GM18861 (cell line): ENCODE measurements around the gene RPRD1A.
"Not testable (repeated sequence)": the region's sequence is repeated elsewhere in the genome, so short reads cannot be mapped to it uniquely, and the experiment has no call there.

Experiments
- ATAC-seq: cut with Tn5 transposase; IDR thresholded peaks from one replicate; pipeline ENCODE4 v1.9.1; 2021; ENCODE audit not compliant: unreplicated experiment

RPRD1A gene

GRCh38 chr18:35972197-35973000 lies 95.0 kb downstream of the RPRD1A start, which contains the start of gene RMP24:
Gene RMP24 (plus strand): TSS chr18:35972679.
- ATAC-seq: peak; percentile 71

GRCh38 chr18:35971661-35972196 lies 95.6 kb downstream of the RPRD1A start:
- ATAC-seq: peak; percentile 13

GRCh38 chr18:35969676-35970075 lies 97.7 kb downstream of the RPRD1A start:
- ATAC-seq: no peak

DNA sequence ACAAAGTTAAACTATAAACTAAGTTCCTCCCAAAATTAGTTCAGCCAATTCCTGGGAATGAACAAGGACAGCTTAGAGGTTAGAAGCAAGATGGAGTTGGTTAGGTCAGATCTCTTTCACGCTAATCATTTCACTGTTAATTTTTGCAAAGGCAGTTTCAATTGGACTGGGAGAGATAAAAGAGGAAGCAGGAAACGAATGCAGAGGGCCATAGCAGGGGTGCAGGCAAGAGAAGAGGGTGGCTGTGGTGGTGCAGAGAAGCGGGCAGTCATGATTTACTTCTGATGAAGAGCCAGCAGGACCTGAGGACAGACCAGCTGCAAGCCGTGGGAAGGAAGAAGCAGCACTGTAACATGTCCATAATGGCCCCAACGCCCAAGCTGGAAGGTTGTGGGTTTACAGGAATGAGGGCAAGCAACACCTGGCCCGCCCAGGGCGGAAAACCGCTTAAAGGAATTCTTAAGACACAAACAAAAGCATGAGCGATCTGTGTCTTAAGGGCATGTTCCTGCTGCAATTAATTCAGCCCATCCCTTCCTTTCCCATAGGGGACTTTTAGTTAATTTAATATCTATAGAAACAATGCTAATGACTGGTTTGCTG lies 99.0 kb downstream of the RPRD1A start:
- ATAC-seq: no peak

DNA sequence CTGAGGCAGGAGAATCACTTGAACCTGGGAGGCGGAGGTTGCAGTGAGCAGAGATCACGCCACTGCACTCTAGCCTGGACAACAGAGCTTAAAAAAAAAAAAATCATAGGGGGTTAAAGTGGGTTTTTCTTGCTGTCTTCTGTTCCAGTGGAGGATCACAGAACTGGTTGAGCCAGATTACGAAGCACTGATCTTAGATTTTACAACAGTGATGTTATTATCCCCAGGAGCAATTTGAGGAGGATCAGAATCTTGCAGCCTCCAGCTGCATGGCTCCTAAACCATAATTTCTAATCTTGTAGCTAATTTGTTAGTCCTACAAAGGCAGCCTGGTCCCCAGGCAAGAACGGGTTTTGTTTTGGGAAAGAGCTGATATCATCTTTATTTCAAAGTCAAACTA lies 99.5 kb downstream of the RPRD1A start:
- not testable (repeated sequence) for ATAC-seq

DNA sequence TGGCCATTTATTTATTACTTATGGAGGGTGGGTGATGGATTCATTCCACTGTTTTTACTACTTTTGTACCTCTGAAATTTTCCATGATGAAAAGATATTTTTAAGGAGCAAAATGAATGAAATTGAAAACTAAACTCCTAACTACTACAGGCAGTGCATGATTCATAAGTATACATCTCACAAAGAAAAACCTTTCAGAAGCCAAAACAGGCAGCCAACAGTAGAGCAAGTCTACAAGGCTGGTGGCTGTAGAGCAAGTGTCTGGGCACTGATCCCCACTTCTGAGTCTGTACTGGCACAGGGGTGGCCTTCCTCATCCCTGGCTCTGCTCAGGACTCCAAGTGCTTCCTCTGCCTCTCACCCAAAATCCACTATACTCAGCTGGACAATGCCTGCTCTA lies 103.0 kb downstream of the RPRD1A start:
- ATAC-seq: no peak

DNA sequence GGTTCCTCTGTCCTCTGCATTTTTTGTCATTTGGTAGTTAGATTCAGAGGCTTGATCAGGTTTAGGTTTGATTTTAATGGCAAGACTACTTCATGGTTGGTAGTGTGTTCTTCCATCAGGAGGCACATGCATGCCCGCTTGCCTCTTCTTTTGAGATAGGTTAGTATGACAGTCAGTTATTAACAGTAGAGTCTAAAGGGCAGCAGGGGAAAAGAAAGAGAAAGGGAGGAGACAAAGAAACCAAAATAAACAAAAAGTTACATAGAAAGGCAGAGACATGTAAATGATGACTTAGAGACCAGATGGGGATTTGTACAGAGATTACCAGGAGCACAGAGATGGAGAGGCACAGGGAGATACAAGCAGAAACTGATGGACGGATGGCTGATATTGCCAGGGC lies 105.0 kb downstream of the RPRD1A start:
- no peak for ATAC-seq

DNA sequence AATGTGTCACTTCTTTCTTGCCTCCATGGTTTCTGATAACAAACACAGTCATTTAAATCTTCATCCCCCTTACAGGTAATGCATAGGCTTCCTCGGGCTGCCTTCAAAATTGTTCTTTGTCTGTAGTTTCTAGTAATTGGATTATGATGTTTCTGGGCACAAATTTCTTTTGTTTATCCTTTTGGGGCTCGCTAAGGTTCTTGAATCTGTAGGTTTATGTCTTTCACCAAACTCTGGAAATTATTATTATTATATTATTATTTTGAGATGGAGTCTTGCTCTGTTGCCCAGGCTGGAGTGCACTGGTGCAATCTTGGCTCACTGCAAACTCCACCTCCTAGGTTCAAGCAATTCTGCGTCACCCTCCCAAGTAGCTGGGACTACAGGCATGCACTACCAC lies 111.1 kb downstream of the RPRD1A start:
- no peak for ATAC-seq

- ATAC-seq: peak; percentile 75
These were observed 113.7 kb downstream of the RPRD1A start for GRCh38 chr18:35953688-35954087.

DNA sequence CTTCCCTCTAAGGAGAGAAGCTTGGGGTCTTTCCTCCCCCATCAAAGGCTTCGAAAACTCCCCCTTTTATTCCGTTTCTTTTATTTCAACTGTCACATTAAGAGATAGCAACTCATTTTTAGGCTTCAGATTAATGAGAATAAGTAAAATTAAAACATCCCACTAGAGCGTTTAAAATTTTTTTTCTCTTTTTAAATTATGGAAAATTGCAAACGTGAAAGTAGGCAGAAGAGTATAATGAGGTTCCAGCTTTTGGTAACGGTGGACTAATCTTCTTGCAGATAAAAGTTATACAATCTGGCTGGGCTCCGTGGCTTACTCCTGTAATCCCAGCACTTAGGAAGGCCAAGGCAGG lies 116.8 kb downstream of the RPRD1A start:
- ATAC-seq: no peak

- peak; percentile 45 for ATAC-seq
These were observed 117.3 kb downstream of the RPRD1A start for GRCh38 chr18:35949903-35950627.

DNA sequence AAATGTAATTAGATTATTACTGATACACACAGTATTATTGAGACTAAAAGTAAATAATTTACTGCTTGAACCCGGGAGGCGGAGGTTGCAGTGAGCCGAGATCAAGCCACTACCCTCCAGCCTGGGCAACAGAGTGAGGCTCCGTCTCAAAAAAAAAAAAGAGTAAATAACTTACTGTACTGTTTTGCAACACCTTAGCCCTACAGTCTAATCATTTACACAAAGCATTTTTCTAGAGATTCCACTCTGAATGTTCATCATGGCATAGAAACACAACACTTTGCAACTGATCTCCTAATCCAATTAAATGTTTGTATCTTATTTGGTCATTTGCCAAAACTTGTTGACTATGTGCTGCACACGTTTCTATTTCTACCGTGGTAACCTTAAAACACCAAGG lies 118.3 kb downstream of the RPRD1A start:
- ATAC-seq: no peak

- ATAC-seq: no peak
These were observed 119.3 kb downstream of the RPRD1A start for GRCh38 chr18:35948080-35948479.

DNA sequence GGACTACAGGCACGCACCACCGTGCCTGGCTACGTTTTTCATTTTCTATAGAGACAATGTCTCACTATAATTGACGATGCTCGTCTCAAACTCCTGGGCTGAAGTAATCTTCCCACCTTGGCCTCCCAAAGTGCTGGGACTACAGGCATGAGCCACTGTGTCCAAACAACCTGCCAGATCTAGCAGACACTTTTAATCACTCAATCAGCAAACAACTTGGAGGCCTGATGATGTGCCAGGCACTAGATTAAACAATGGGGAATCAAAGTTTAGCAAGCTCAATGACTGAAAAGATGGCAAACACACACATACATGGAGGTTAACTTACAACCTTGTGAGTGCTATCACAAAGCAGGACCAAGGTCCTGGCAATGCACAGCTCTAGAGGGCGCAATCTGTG lies 124.7 kb downstream of the RPRD1A start:
- ATAC-seq: no peak

DNA sequence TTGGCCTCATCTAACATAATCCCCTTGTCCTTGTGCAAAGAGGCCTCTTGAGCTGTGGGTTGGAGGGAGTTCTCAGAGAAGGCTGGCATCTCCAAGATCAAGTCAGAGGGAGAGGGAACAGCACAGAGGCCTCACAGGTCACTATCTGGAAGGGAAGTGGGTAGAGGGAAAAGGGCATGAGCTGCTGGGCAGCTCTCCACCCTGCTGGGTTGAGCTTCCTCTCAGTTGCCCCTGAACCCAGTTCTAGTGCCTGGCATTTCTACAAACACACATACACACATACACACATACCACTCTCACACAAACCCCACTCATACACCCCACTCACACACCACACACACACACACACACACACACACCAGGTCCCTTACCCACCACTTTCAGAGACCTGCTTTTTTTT lies 125.2 kb downstream of the RPRD1A start:
- ATAC-seq: no peak

GRCh38 chr18:35941299-35941698 lies 126.1 kb downstream of the RPRD1A start:
- no peak for ATAC-seq
